ENCODE results near the gene C12orf57.

GRCh38 chr12:6914246-6914946, 29.4 kb upstream of the C12orf57 start, which contains the start of gene ENO2:
- TF ChIP-seq CTCF (IDR thresholded peaks at IDR 0.05), result no peak
- TF ChIP-seq POLR2A (IDR thresholded peaks at IDR 0.05), result peak in 1 of 2 donors; percentile 61
